Sigmoid colon (tissue), 4 donors: ENCODE data around the gene INAFM1.

Experiments used
- EP300 ChIP-seq, 4 donors: sonication (generic); formaldehyde crosslinking; IDR thresholded peaks; one replicate each; pipeline ENCODE4 v1.6.1; 2017; ENCODE audit warnings: antibody characterized with exemption in 4 of 4
- POLR2A ChIP-seq, 2 donors: fragments of 450-650 bp; IDR thresholded peaks; one replicate each; pipeline ENCODE4 v1.6.1; 2016; ENCODE audit warnings: antibody characterized with exemption in 2 of 2, mild to moderate bottlenecking in 2 of 2, moderate library complexity in 2 of 2
- TF ChIP-seq, protein P1 (sequence below), 4 experiments: fragments of 450-650 bp in 3 of 4; fragments of 200-600 bp in 1 of 4; IDR thresholded peaks; one replicate each; pipeline ENCODE4 v1.5.1; 2016 to 2019; ENCODE audit warnings: antibody characterized with exemption in 4 of 4, mild to moderate bottlenecking in 3 of 4, moderate library complexity in 2 of 4

GRCh38 chr19:47315125-47315821 is 40.6 kb downstream of the INAFM1 start:
- TF ChIP-seq, protein P1, sequence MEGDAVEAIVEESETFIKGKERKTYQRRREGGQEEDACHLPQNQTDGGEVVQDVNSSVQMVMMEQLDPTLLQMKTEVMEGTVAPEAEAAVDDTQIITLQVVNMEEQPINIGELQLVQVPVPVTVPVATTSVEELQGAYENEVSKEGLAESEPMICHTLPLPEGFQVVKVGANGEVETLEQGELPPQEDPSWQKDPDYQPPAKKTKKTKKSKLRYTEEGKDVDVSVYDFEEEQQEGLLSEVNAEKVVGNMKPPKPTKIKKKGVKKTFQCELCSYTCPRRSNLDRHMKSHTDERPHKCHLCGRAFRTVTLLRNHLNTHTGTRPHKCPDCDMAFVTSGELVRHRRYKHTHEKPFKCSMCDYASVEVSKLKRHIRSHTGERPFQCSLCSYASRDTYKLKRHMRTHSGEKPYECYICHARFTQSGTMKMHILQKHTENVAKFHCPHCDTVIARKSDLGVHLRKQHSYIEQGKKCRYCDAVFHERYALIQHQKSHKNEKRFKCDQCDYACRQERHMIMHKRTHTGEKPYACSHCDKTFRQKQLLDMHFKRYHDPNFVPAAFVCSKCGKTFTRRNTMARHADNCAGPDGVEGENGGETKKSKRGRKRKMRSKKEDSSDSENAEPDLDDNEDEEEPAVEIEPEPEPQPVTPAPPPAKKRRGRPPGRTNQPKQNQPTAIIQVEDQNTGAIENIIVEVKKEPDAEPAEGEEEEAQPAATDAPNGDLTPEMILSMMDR (IDR thresholded peaks at IDR 0.05): no peak
- TF ChIP-seq EP300 (IDR thresholded peaks at IDR 0.05) (peak in 3 of 4 donors; percentile 6 to 91 (median 85)), POLR2A (IDR thresholded peaks at IDR 0.05) (no peak)
